ENCODE measurements around the gene TSPAN4.

TSPAN4 gene

GRCh38 chr11:868394-868793 lies 25.7 kb downstream of the TSPAN4 start:
- no peak for FAIRE-seq

DNA sequence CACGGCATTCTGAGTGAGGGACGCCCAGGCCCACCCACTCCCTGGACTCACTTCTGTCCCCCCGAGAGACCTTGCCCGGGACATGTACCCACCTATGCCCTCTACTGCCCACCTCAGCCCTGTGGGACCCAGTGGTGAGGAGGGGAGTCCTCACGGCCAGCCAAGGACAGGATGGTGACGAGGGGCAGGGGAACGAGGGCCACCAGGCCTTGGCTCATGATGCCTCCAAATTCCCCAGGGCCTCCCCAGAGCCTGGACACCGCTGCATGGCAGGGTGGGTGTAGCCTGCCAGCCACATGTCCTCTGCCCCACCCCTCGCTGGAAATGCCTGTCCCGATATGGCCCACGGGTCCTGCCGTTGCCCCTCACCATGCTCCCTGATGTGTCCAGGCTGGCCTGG lies 26.1 kb downstream of the TSPAN4 start:
- no peak for FAIRE-seq

GRCh38 chr11:869399-870126 lies 26.9 kb downstream of the TSPAN4 start:
- FAIRE-seq, result no peak

DNA sequence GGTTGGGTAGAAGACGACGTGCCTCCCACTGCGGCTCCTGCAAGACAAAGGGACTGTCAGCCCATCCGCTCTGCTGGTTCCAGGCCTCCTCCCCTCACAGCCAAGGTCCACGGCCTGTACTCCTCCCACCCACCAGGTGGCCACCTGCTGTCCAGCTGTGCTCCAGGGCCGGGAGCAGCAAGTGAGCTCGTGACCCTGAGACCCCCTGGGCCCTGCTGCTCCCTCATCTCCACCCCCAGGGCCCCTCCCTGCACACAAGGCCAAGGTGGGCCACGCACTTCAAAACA lies 27.4 kb downstream of the TSPAN4 start:
- FAIRE-seq, result no peak

DNA sequence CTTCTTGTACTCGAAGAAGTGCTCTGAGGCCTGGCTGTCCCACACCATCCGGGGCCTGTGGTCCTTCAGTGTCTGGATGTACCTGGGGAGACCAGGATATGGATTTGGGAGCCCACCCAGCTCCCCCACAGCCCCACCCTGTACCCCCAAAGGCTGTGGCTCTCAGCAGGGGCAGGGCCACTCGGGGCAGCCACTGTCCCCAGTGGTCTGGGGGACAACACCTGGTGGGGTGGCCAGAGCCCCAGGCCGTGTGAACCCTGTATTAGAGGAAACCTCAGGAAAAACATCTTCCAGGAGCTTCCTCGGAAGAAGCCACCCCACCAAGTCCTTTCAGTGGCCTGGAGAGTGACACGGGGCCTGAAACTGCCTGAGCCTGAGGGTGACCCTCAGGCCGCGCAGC lies 27.8 kb downstream of the TSPAN4 start:
- FAIRE-seq, result no peak

GRCh38 chr11:871472-871871 lies 28.8 kb downstream of the TSPAN4 start:
- no peak for FAIRE-seq

GRCh38 chr11:872799-873198 lies 30.1 kb downstream of the TSPAN4 start:
- no peak for FAIRE-seq

- no peak for FAIRE-seq
Measured at GRCh38 chr11:873706-874105, 31.1 kb downstream of the TSPAN4 start.

DNA sequence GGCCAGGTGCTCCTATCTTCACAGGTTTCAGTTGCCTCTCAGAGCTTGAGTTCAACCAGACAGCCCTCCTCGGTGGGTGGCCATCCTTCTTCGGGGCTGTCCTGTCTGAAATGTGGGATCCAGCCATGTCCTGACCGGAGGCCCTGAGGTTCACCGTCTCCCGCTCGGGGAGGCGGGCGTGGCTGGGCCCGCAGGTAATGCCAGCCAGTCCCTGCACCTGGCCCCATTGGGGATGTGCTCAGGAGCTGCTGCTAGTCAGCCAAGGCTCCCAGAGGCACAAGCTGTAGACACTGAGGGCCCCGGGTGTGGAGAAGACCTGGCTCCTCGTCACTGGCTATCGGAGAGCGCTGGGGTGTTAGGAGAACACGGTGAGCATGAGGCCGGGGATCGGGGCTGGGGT lies 32.6 kb downstream of the TSPAN4 start:
- FAIRE-seq, result no peak

GRCh38 chr11:875769-876301 lies 33.2 kb downstream of the TSPAN4 start:
- no peak for FAIRE-seq

- FAIRE-seq, result no peak
Measured at GRCh38 chr11:876545-876944, 33.9 kb downstream of the TSPAN4 start.

- FAIRE-seq, result no peak
Measured at GRCh38 chr11:877565-877964, 34.9 kb downstream of the TSPAN4 start.

DNA sequence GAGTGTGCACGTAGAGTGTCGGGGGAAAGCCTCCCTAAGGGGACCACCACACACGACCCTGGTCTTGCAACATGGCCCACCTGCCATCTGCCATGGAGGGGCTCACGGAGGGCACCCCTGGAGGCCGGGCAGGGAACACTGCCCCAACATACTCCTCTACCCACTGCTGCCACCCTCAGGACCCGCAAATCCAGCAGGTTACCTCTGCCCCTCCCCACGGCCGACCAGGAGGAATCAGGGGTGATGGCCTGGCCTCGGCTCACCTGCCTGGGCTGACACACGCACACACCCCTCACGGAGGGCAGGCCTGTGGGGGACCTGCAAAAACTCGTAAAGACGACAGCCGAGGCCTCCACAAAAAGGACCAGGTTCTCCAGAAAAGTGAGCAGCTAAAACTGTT lies 37.8 kb downstream of the TSPAN4 start:
- no peak for FAIRE-seq

DNA sequence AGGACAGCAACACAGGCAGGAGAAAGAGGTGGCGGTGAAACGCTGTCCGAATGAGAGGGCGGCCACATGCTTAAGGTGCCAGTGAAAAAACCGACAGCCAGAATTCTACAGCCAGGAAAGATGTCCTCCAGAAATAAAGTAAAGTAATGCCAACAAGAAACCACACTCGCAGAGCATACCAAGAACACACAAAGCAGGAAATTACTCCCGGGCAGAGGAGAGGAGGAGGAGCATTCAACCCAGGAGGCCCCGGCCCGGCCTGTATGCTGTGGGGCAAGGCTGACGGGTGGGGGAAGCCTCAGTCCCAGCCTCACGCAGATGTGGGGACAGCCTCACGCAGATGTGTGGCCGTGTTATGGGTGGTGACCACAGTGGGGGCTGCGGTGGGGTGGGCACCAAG lies 39.9 kb downstream of the TSPAN4 start:
- FAIRE-seq, result no peak

GRCh38 chr11:883527-883926 lies 40.9 kb downstream of the TSPAN4 start:
- FAIRE-seq, result no peak

- no peak for FAIRE-seq
Measured at GRCh38 chr11:884578-885070, 42.0 kb downstream of the TSPAN4 start.

DNA sequence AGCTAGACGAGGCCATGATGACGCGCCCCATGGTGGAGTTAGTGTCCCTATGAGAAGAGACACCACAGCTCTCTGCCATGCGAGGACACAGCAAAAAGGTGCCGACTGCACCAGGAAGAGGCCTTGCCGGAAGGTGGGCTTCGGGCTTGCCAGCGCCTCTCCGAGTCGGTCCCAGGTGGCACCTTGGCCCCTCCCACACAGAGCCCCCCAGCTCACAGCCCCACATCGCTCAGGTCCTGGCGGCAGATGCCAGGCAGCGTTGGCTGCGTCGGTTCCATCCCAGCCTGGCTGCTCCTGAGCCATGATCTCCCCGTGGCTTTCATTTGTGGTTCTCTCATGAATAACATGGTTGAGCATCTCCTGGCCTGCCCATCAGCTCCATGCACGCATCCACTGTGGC lies 43.9 kb downstream of the TSPAN4 start:
- FAIRE-seq, result no peak

GRCh38 chr11:887589-887988 lies 44.9 kb downstream of the TSPAN4 start:
- FAIRE-seq, result no peak

DNA sequence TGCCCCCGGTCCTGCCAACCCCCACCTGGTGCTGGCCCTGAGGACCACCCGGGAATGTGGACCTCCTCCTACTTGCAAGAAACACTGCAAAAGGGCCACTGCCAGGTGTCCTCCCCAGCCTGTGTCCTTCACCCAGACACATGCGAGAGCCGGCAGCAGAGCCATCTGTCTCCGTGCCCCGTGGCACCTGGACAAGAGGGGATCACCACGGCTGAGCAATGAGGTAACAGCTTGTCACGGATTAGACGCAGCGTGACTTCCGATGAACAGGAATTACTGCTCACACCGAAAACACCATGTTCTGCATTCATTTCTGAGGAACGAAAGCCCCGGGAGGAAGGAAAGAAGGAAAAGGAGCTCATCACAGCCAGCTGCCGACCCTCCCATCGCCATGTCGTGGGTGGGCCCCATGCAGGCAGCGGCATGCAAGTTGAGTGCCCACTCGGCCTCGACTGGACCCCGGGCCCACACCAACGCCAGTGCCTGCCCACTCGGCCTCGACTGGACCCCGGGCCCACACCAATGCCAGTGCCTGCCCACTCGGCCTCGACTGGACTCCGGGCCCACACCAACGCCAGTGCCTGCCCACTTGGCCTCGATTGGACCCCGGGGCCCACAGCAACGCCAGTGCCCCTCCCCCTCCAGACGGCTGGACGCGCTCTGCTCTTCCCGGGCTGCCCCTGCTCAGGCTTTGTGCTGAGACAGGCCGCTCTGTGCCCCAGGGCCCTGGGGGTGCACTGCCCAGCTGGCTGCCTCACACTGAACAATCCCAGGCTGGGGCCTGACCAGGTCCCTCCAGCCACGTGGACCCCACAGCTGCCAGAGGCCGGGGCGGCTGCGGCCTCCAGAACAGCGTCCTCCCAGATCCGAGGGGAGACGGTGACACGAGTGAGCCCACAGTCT lies 45.9 kb downstream of the TSPAN4 start:
- no peak for FAIRE-seq

- no peak for FAIRE-seq
Measured at GRCh38 chr11:889257-889656, 46.6 kb downstream of the TSPAN4 start.

DNA sequence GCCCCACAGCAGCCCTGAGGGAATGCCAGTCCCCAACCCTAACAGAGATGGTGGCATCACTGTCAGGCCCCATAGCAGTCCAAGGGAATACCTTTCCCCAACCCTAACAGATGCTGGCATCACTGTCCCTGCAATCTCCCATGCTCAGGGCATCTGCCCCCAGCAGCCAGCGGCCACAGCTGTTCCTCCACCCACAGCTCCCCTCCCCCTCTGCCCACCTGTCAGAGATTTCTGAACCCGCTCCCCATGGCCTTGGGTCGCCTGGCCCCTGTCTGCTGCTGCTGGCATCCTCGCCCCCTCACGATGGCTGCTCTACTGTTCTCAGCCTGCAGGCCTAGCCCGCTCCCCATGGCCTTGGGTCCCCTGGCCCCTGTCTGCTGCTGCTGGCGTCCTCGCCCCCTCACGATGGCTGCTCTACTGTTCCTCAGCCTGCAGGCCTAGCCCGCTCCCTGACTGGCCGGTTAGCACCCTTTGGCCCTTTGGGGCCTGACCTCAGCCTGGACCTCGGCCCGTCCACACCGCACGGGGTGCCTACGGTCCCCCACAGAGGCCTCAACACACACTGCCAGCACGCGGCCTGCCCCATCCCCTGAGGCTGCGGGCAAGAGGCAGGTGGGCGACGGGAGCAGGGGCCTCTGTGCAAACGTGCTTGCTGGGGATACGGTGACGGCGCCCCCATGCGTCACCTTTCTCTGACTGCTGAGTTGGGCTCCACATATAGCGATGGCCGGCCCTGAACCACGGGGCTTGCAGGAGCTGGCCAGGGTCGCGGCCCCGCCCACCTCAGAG lies 47.2 kb downstream of the TSPAN4 start:
- no peak for FAIRE-seq

- FAIRE-seq, result no peak
Measured at GRCh38 chr11:890794-891540, 48.3 kb downstream of the TSPAN4 start.
